Activated CD4-positive, alpha-beta T cell treated with anti-CD3 and anti-CD28 coated beads, Interleukin-2, amount 50 U/mL, for 4 hours (primary cell): ENCODE results near the gene IGLL1.
"Not testable (repeated sequence)": the region's sequence is repeated elsewhere in the genome, so short reads cannot be mapped to it uniquely, and the experiment has no call there.

Experiments
- DNase-seq, 2 experiments: peaks; one replicate each; pipeline ENCODE4 v3.0.0-alpha.2; 2020

Gene IGLL1

GRCh38 chr22:23561025-23561510, 19.0 kb downstream of the IGLL1 start:
- not testable (repeated sequence) for DNase-seq

- DNase-seq, result not testable (repeated sequence)
Measured at GRCh38 chr22:23560215-23560614, 19.9 kb downstream of the IGLL1 start.

GRCh38 chr22:23557467-23557866, 22.6 kb downstream of the IGLL1 start:
- no peak for DNase-seq

- DNase-seq, result no peak
Measured at GRCh38 chr22:23557036-23557435, 23.1 kb downstream of the IGLL1 start.

GRCh38 chr22:23556026-23556620, 24.0 kb downstream of the IGLL1 start:
- no peak for DNase-seq

- DNase-seq, result no peak
Measured at GRCh38 chr22:23555118-23555517, 25.0 kb downstream of the IGLL1 start.

- DNase-seq, result no peak
Measured at GRCh38 chr22:23553924-23554870, 25.9 kb downstream of the IGLL1 start.

- DNase-seq, result no peak
Measured at GRCh38 chr22:23553438-23553837, 26.7 kb downstream of the IGLL1 start.

- DNase-seq, result no peak
Measured at GRCh38 chr22:23552573-23552972, 27.5 kb downstream of the IGLL1 start.

GRCh38 chr22:23551385-23551784, 28.7 kb downstream of the IGLL1 start:
- DNase-seq, result no peak

- DNase-seq, result no peak
Measured at GRCh38 chr22:23550049-23550650, 29.9 kb downstream of the IGLL1 start.

GRCh38 chr22:23549198-23549595, 30.9 kb downstream of the IGLL1 start:
- no peak for DNase-seq

GRCh38 chr22:23548501-23549197, 31.4 kb downstream of the IGLL1 start:
- no peak for DNase-seq

- DNase-seq, result no peak
Measured at GRCh38 chr22:23547818-23548500, 32.1 kb downstream of the IGLL1 start.

GRCh38 chr22:23547382-23547781, 32.7 kb downstream of the IGLL1 start:
- not testable (repeated sequence) for DNase-seq

- DNase-seq, result no peak
Measured at GRCh38 chr22:23544852-23545251, 35.2 kb downstream of the IGLL1 start.

- DNase-seq, result not testable (repeated sequence)
Measured at GRCh38 chr22:23543506-23544000, 36.5 kb downstream of the IGLL1 start.

GRCh38 chr22:23542933-23543332, 37.2 kb downstream of the IGLL1 start:
- no peak for DNase-seq

GRCh38 chr22:23542391-23542790, 37.7 kb downstream of the IGLL1 start:
- not testable (repeated sequence) for DNase-seq

- not testable (repeated sequence) for DNase-seq
Measured at GRCh38 chr22:23541849-23542281, 38.2 kb downstream of the IGLL1 start.

- DNase-seq, result not testable (repeated sequence)
Measured at GRCh38 chr22:23540837-23541236, 39.3 kb downstream of the IGLL1 start.

- DNase-seq, result not testable (repeated sequence)
Measured at GRCh38 chr22:23539839-23540198, 40.3 kb downstream of the IGLL1 start.
